H1 (cell line): Measurements from ENCODE around the gene UBE2Q2. TPM values are rescaled to one million over a fixed set of nuclear protein-coding genes. Genes with fewer than 3 reads are reported as not detected.

Source experiments
- CTCF ChIA-PET: fragments of 300-600 bp; sonication (Branson Sonifier 250); formaldehyde crosslinking; loops from one replicate; lab custom pipeline; 2021; ENCODE audit not compliant: partially characterized antibody; lab: Charles Lee
- POLR2A ChIA-PET: fragments of 300-600 bp; sonication (Branson Sonifier 250); formaldehyde crosslinking; loops from one replicate; lab custom pipeline; 2021; ENCODE audit warnings: inconsistent platforms; ENCODE audit not compliant: partially characterized antibody; lab: Charles Lee
- DNase-seq, 2 experiments: peaks; one replicate each; pipeline versions ENCODE4 v3.0.0 to v3.0.0-alpha.2; 2010 to 2022; ENCODE audit warnings: low spot score in 2 of 2, low read depth in 1 of 2, mixed read lengths in 1 of 2
- FAIRE-seq: peaks from 2 replicates; lab custom pipeline; 2011; peaks lifted over from hg19 to GRCh38; lab: Jason Lieb, UNC
- H2AFZ ChIP-seq: 2 replicates; pipeline ENCODE4 v1.8.1; 2012; ENCODE audit warnings: low read length, inconsistent platforms
- H2AK5ac ChIP-seq: 2 replicates; pipeline ENCODE4 v1.6.1; 2013; ENCODE audit warnings: low read depth, low read length
- H2BK120ac ChIP-seq: replicated peaks from 2 replicates; pipeline ENCODE3; 2013; ENCODE audit warnings: low read depth, low read length, inconsistent platforms
- H2BK12ac ChIP-seq: 2 replicates; pipeline ENCODE4 v1.6.1; 2013; ENCODE audit warnings: low read depth, low read length
- H2BK15ac ChIP-seq: 2 replicates; pipeline ENCODE4 v1.6.1; 2013; ENCODE audit warnings: low read length
- H2BK20ac ChIP-seq: 2 replicates; pipeline ENCODE4 v1.6.1; 2013; ENCODE audit warnings: low read length
- H2BK5ac ChIP-seq: 2 replicates; pipeline ENCODE4 v1.6.1; 2013; ENCODE audit warnings: low read depth, low read length
- H3K14ac ChIP-seq: 2 replicates; pipeline ENCODE4 v1.6.1; 2013; ENCODE audit warnings: inconsistent platforms; ENCODE audit not compliant: insufficient read length
- H3K18ac ChIP-seq: 2 replicates; pipeline ENCODE4 v1.6.1; 2013; ENCODE audit warnings: low read length; ENCODE audit errors: extremely low read depth
- H3K23ac ChIP-seq: 2 replicates; pipeline ENCODE4 v1.6.1; 2013; ENCODE audit warnings: inconsistent platforms; ENCODE audit not compliant: insufficient read length
- H3K23me2 ChIP-seq: 2 replicates; pipeline ENCODE4 v1.6.1; 2013; ENCODE audit warnings: low read depth, low read length
- H3K27ac ChIP-seq: 2 replicates; pipeline ENCODE4 v1.6.1; 2011; ENCODE audit warnings: low read depth, low read length, inconsistent platforms
- H3K27me3 ChIP-seq, 4 experiments: replicated peaks in 1 of 4; 1 replicate in 1 of 4; 2 replicates in 3 of 4; pipeline versions ENCODE4 v1.6.1 to v1.8.1; 2011 to 2013; ENCODE audit warnings: low read length in 3 of 4, mild to moderate bottlenecking in 3 of 4, inconsistent platforms in 2 of 4, mixed read lengths in 2 of 4, moderate library complexity in 1 of 4; ENCODE audit not compliant: control insufficient read depth in 3 of 4, insufficient read depth in 3 of 4; ENCODE audit errors: extremely low read depth in 1 of 4
- H3K36me3 ChIP-seq, 4 experiments: 2 replicates each; pipeline versions ENCODE4 v1.6.1 to v1.8.1; 2011 to 2013; ENCODE audit warnings: mild to moderate bottlenecking in 4 of 4, low read length in 3 of 4, moderate library complexity in 2 of 4, control low read depth in 1 of 4, inconsistent platforms in 1 of 4; ENCODE audit not compliant: insufficient read depth in 4 of 4, control insufficient read depth in 2 of 4
- H3K4ac ChIP-seq: replicated peaks from 2 replicates; pipeline ENCODE3; 2013; ENCODE audit warnings: low read length, low read depth, mixed read lengths, inconsistent platforms; ENCODE audit not compliant: insufficient read length
- H3K4me1 ChIP-seq, 4 experiments: replicated peaks in 1 of 4; 1 replicate in 1 of 4; 2 replicates in 3 of 4; pipeline versions ENCODE4 v1.6.1 to v1.8.1; 2011 to 2013; ENCODE audit warnings: low read length in 3 of 4, inconsistent platforms in 2 of 4, mixed read lengths in 1 of 4; ENCODE audit not compliant: insufficient read depth in 4 of 4, control insufficient read depth in 3 of 4
- H3K4me2 ChIP-seq, 2 experiments: 2 replicates each; pipeline versions ENCODE4 v1.6.1 to v1.8.1; 2011 to 2013; ENCODE audit warnings: low read depth in 2 of 2, low read length in 2 of 2, control low read depth in 1 of 2, inconsistent platforms in 1 of 2, mild to moderate bottlenecking in 1 of 2; ENCODE audit not compliant: insufficient read depth in 1 of 2
- H3K4me3 ChIP-seq, 4 experiments: fragments of 200-600, 300-600 bp in 1 of 4; sonication (generic), shearing (Covaris generic), sonication (Bioruptor Twin) in 1 of 4; 2 replicates each; pipeline versions ENCODE4 v1.5.1 to v1.8.1; 2011 to 2016; ENCODE audit warnings: low read length in 4 of 4, low read depth in 3 of 4, control low read depth in 2 of 4, inconsistent platforms in 2 of 4, mild to moderate bottlenecking in 2 of 4, mixed read lengths in 1 of 4, moderate library complexity in 1 of 4; ENCODE audit not compliant: insufficient read depth in 2 of 4; ENCODE audit errors: extremely low read depth in 1 of 4
- H3K56ac ChIP-seq: replicated peaks from 2 replicates; pipeline ENCODE3; 2013; ENCODE audit warnings: low read depth, mild to moderate bottlenecking, mixed read lengths, low read length, inconsistent platforms; ENCODE audit not compliant: insufficient read length
- H3K79me1 ChIP-seq: 2 replicates; pipeline ENCODE4 v1.6.1; 2013; ENCODE audit warnings: low read depth, low read length, control low read depth
- H3K79me2 ChIP-seq, 2 experiments: 2 replicates each; pipeline versions ENCODE4 v1.6.1 to v1.8.1; 2012 to 2013; ENCODE audit warnings: low read length in 2 of 2, mild to moderate bottlenecking in 2 of 2, inconsistent platforms in 1 of 2; ENCODE audit not compliant: insufficient read depth in 2 of 2, control insufficient read depth in 1 of 2
- H3K9ac ChIP-seq, 4 experiments: replicated peaks in 1 of 4; 1 replicate in 1 of 4; 2 replicates in 3 of 4; pipeline versions ENCODE4 v1.6.1 to v1.8.1; 2011 to 2013; ENCODE audit warnings: low read depth in 3 of 4, low read length in 3 of 4, control low read depth in 2 of 4, mild to moderate bottlenecking in 2 of 4, moderate library complexity in 2 of 4, inconsistent platforms in 1 of 4; ENCODE audit errors: extremely low read depth in 1 of 4
- H3K9me3 ChIP-seq, 2 experiments: 2 replicates each; pipeline versions ENCODE4 v1.6.1 to v1.8.1; 2012 to 2013; ENCODE audit warnings: mild to moderate bottlenecking in 2 of 2, moderate library complexity in 2 of 2, control low read depth in 1 of 2, inconsistent platforms in 1 of 2, low read depth in 1 of 2, low read length in 1 of 2, mixed read lengths in 1 of 2; ENCODE audit not compliant: insufficient read depth in 2 of 2
- H4K20me1 ChIP-seq, 2 experiments: replicated peaks in 1 of 2; 2 replicates each; pipeline versions ENCODE3 to v1.8.1; 2011 to 2013; ENCODE audit warnings: inconsistent platforms in 2 of 2, low read length in 2 of 2, mild to moderate bottlenecking in 1 of 2; ENCODE audit not compliant: insufficient read depth in 2 of 2, control insufficient read depth in 1 of 2
- H4K5ac ChIP-seq: 2 replicates; pipeline ENCODE4 v1.6.1; 2013; ENCODE audit warnings: low read length, low read depth, mixed read lengths, inconsistent platforms; ENCODE audit not compliant: insufficient read length
- H4K8ac ChIP-seq: 2 replicates; pipeline ENCODE4 v1.8.0; 2013; ENCODE audit warnings: mild to moderate bottlenecking, moderate library complexity, low read length, inconsistent platforms; ENCODE audit not compliant: insufficient read depth; ENCODE audit errors: extremely low read depth
- H4K91ac ChIP-seq: replicated peaks from 2 replicates; pipeline ENCODE3; 2013; ENCODE audit warnings: low read length, mixed read lengths, inconsistent platforms; ENCODE audit not compliant: insufficient read length
- ASH2L ChIP-seq: fragments of 200-600, 300-600 bp; sonication (generic); IDR thresholded peaks from one replicate; pipeline ENCODE4 v1.7.1; 2017; ENCODE audit warnings: low read length
- POLR2A ChIP-seq, 2 experiments: IDR thresholded peaks; 1 replicate in 1 of 2; 2 replicates in 1 of 2; pipeline ENCODE4 v1.6.1; 2011; ENCODE audit warnings: low read depth in 2 of 2, low read length in 2 of 2, mild to moderate bottlenecking in 2 of 2; ENCODE audit errors: control extremely low read depth in 1 of 2
- RXRA ChIP-seq: IDR thresholded peaks from 2 replicates; pipeline ENCODE4 v1.6.1; 2011; ENCODE audit warnings: low read depth, mild to moderate bottlenecking, low read length, moderate library complexity; ENCODE audit not compliant: insufficient read depth
- SIRT6 ChIP-seq: IDR thresholded peaks from one replicate; pipeline ENCODE4 v1.7.1; 2012; ENCODE audit warnings: low read length, inconsistent platforms
- YY1 ChIP-seq: IDR thresholded peaks from 2 replicates; pipeline ENCODE4 v1.6.1; 2011; ENCODE audit warnings: low read depth, mild to moderate bottlenecking, low read length
- WGBS, 2 experiments: shearing (Covaris generic) in 1 of 2; methylation state at CpG; one replicate each; pipeline versions ENCODE4 v1.1.6 to v1.1.7; 2013 to 2015; ENCODE audit warnings: low lambda C conversion rate in 2 of 2, mixed read lengths in 2 of 2, inconsistent platforms in 1 of 2, low coverage in 1 of 2, missing lambda C conversion rate in 1 of 2; ENCODE audit not compliant: insufficient replicate concordance in 2 of 2, insufficient coverage in 1 of 2, insufficient read length in 1 of 2; ENCODE audit errors: extremely low coverage in 1 of 2, missing lambda C conversion rate in 1 of 2; 5-methylcytosine and 5-hydroxymethylcytosine counted together
- long read RNA-seq, 2 experiments: library from RNA in 1 of 2; library from capped mRNA in 1 of 2; stranded (forward); transcript quantifications; one replicate each; pipeline ENCODE4 v2.0.0, GENCODE V29; 2021; ENCODE audit warnings: inconsistent platforms in 1 of 2
- polyA minus RNA-seq, 3 experiments: library from RNA; depleted of rRNA, polyadenylated mRNA; stranded (reverse); fragments of >200 nt; gene quantifications; 1 replicate in 2 of 3; 2 replicates in 1 of 3; pipeline ENCODE4 v1.2.3, GENCODE V29; 2011
- polyA plus RNA-seq, 7 experiments: library from polyadenylated mRNA; depleted of rRNA in 3 of 7; stranded (reverse) in 5 of 7; unstranded in 2 of 7; fragments of >200 nt in 5 of 7; fragments of 200-250 nt in 2 of 7; gene quantifications; 1 replicate in 5 of 7; 2 replicates in 1 of 7; 4 replicates in 1 of 7; pipeline versions ENCODE4 v1.2.1 to v1.2.3, GENCODE V29; 2011 to 2013; ENCODE audit warnings: missing spikeins in 2 of 7, mixed read lengths in 2 of 7
- total RNA-seq: library from RNA; stranded (reverse); fragmentation: NEBNext Ultra II Directional; extraction: Animal tissue kit (Norgen Biotek cat#: 25700); gene quantifications from 2 replicates; pipeline ENCODE4 v1.2.1, GENCODE V29; 2021
- TF ChIP-seq, protein P1 (sequence below): IDR thresholded peaks from 2 replicates; pipeline ENCODE4 v1.6.1; 2012; ENCODE audit warnings: inconsistent platforms

UBE2Q2 gene
- total RNA-seq: 22.4 and 22.7 TPM in 2 replicates
- polyA plus RNA-seq (2011; rRNA removed): 6.5 and 10.1 TPM in 2 replicates
- 12.3 TPM for polyA plus RNA-seq (2011; cell fraction: cytosol; rRNA removed)
- polyA plus RNA-seq (2011; cell fraction: nucleus; rRNA removed): 13.9 TPM
- polyA plus RNA-seq (2012, experiment 1 of 2): 9.2 to 14.6 TPM (median 10.4 TPM) in 4 replicates
- polyA plus RNA-seq (2012, experiment 2 of 2): 1.3 TPM
- polyA plus RNA-seq (2013, experiment 1 of 2): 12.7 TPM
- 13.4 TPM for polyA plus RNA-seq (2013, experiment 2 of 2)
- 8.8 and 9.4 TPM in 2 replicates for polyA minus RNA-seq (2011; rRNA and poly(A)+ RNA removed)
- 9.2 TPM for polyA minus RNA-seq (2011; cell fraction: cytosol; rRNA and poly(A)+ RNA removed)
- 30.1 TPM for polyA minus RNA-seq (2011; cell fraction: nucleus; rRNA and poly(A)+ RNA removed)
- long read RNA-seq, experiment 1, partial matches to known transcripts: 14 of 28 reads
- long read RNA-seq, experiment 1, other reads (novel, unspliced or antisense): 11 of 28 reads
- long read RNA-seq, experiment 2: 0 reads

DNA sequence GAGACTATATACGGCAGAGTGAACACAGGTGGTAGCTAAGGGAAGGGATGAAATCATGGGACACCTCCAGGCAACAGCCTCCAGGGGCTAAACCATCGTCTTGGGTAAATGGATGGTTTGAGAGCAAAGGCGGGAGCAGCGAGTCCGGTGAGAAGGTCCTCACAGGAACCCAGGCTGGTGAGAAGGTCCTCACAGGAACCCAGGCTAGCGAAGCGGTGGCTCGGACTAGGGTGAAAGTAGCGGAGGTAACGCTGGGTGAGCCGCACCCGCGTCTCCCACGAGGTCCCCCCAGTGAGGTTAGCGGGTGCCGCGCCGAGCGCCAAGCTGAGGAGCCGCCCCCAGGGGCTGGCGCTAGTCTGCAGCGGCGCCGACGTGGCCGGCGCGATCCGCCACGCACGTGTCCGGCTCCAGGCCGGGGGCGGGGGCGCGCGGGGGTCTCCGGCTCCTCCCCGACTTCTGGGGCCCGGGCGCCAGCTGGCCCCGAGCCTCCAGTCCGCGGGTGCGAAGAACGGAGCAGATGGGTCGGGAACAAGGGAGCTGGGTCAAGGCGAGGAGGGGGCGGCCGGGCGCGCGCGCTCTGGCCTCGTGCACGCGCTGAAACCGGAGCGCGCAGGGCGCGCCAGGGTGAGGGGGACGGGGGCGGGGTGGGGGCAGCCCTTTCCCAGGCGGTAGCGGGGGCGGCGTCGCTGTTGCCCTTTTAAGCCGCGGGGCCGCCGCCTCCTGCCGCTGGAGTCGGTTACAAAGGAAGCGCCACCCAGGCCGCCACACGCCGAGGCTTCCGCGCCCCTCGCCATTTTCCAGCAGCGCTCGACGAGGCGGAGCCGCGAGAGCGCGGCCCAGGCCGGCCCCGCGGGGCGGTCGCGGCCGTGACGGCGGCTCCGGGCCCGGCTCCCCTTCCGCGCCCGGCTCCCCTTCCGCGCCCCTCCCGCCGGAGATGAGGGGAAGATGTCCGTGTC is at the start of gene UBE2Q2:
Gene UBE2Q2, plus strand, starts transcription at position 726 of the 956 bp plus-strand sequence. Its CDS starts 220 bp downstream, at position 946.
- CTCF ChIA-PET: interaction anchor here (0.8 to 1.9 kb wide), 12 partner anchors 8 to 218 kb away, joined by 3 to 6 read pairs (median 3); no protein-coding TSS in a partner anchor
- peak within 1 kb of the TSS; percentile 86 for H3K4ac ChIP-seq
- FAIRE-seq (no peak), DNase-seq (peak in 1 of 2 experiments; percentile 89)
- H3K18ac ChIP-seq: peak within 1 kb of the TSS; percentile 96
- H4K91ac ChIP-seq: peak within 1 kb of the TSS; percentile 97
- peak within 1 kb of the TSS; percentile 92 for H4K5ac ChIP-seq
- peaks cover 0 to 12% (median 8%) of the 10 kb centered on the region in 4 experiments for H3K4me1 ChIP-seq
- peak within 1 kb of the TSS; percentile 85 for H3K27ac ChIP-seq
- no peak within 1 kb of the TSS for H2BK120ac ChIP-seq
- POLR2A ChIA-PET: interaction anchor here (0.5 to 6.6 kb wide), 26 partner anchors 10 to 1292 kb away, joined by 3 to 43 read pairs (median 4); partner anchors contain the start of genes FBXO22, IMP3 and RCN2
- H3K23me2 ChIP-seq: peaks cover 12% of the 10 kb centered on the region
- H4K8ac ChIP-seq: peak within 1 kb of the TSS; percentile 99
- H3K9ac ChIP-seq: peak within 1 kb of the TSS; percentile 85 to 98 (median 98)
- H2BK5ac ChIP-seq: peak within 1 kb of the TSS; percentile 91
- peaks cover 8 to 10% of the 10 kb centered on the region in 2 experiments for H4K20me1 ChIP-seq
- H3K4me2 ChIP-seq: peak within 1 kb of the TSS; percentile 75 to 90
- no peak within 1 kb of the TSS for H2AK5ac ChIP-seq
- peak within 1 kb of the TSS; percentile 35; the same call in 1 of the 2 replicates for H2AFZ ChIP-seq
- no peak within 1 kb of the TSS for H3K23ac ChIP-seq
- peak within 1 kb of the TSS; percentile 92; the same call in 1 of the 2 replicates for H2BK12ac ChIP-seq
- H3K56ac ChIP-seq: peak within 1 kb of the TSS; percentile 85
- H3K79me2 ChIP-seq: peaks cover 17 to 39% of the 10 kb centered on the region in 2 experiments
- H3K36me3 ChIP-seq: no peaks in the 10 kb centered on the region; a peak in 1 of 8 replicates
- H3K9me3 ChIP-seq: no peaks in the 10 kb centered on the region
- peaks cover 7% of the 10 kb centered on the region; the same call in 1 of the 2 replicates for H3K79me1 ChIP-seq
- H2BK15ac ChIP-seq: peak within 1 kb of the TSS; percentile 97; the same call in 1 of the 2 replicates
- H3K14ac ChIP-seq: peak within 1 kb of the TSS; percentile 97
- H2BK20ac ChIP-seq: no peak within 1 kb of the TSS
- WGBS, 2 experiments: 3% methylated on average over 26 of the region's 109 CpGs; no CpG with 5 or more reads in 1 of the 2 experiments
- H3K4me3 ChIP-seq: peak within 1 kb of the TSS; percentile 75 to 95 (median 83)
- peaks cover 2 to 20% (median 9%) of the 10 kb centered on the region in 4 experiments; a peak in 6 of 7 replicates for H3K27me3 ChIP-seq
- TF ChIP-seq RXRA: no peak
- TF ChIP-seq, protein P1, sequence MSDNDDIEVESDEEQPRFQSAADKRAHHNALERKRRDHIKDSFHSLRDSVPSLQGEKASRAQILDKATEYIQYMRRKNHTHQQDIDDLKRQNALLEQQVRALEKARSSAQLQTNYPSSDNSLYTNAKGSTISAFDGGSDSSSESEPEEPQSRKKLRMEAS: peak; percentile 93
- TF ChIP-seq YY1: peak; percentile 86
- no peak for TF ChIP-seq SIRT6
- TF ChIP-seq POLR2A (IDR thresholded peaks at IDR 0.05; ENCODE audit: control extremely low read depth in 1 of 2, low read depth in 2 of 2, low read length in 2 of 2): peak; percentile 67 to 79
- TF ChIP-seq ASH2L: peak; percentile 86
